Parathyroid adenoma (tissue), 2 donors: ENCODE measurements around the gene AP3B2.

Experiments
- H2AFZ ChIP-seq: fragments of 300-600 bp; sonication (generic); one replicate; pipeline ENCODE4 v1.7.0; 2017; ENCODE audit warnings: antibody characterized with exemption, mild to moderate bottlenecking
- H3K27ac ChIP-seq: fragments of 300-600 bp; sonication (generic); one replicate; pipeline ENCODE4 v1.7.0; 2017
- H3K27me3 ChIP-seq: fragments of 300-600 bp; sonication (generic); one replicate; pipeline ENCODE4 v1.7.0; 2017; ENCODE audit warnings: low read length; ENCODE audit not compliant: control insufficient read depth, insufficient read depth
- H3K36me3 ChIP-seq: fragments of 300-600 bp; sonication (generic); one replicate; pipeline ENCODE4 v1.7.0; 2017; ENCODE audit warnings: low read length; ENCODE audit not compliant: control insufficient read depth, insufficient read depth
- H3K4me1 ChIP-seq: fragments of 300-600 bp; sonication (generic); one replicate; pipeline ENCODE4 v1.7.0; 2017; ENCODE audit warnings: control low read depth
- H3K4me2 ChIP-seq: fragments of 300-600 bp; sonication (generic); one replicate; pipeline ENCODE4 v1.7.0; 2017; ENCODE audit warnings: low read length
- H3K4me3 ChIP-seq: fragments of 300-600 bp; sonication (generic); one replicate; pipeline ENCODE4 v1.7.0; 2017; ENCODE audit warnings: low read depth, low read length
- H3K79me2 ChIP-seq: fragments of 300-600 bp; sonication (generic); one replicate; pipeline ENCODE4 v1.7.0; 2017; ENCODE audit warnings: control low read depth
- H3K9ac ChIP-seq: fragments of 300-600 bp; sonication (generic); one replicate; pipeline ENCODE4 v1.7.0; 2017; ENCODE audit warnings: mild to moderate bottlenecking
- H3K9me3 ChIP-seq: fragments of 300-600 bp; sonication (generic); one replicate; pipeline ENCODE4 v1.7.0; 2017; ENCODE audit warnings: low read length; ENCODE audit not compliant: control insufficient read depth
- TF ChIP-seq, protein P1 (sequence below): fragments of 300-600 bp; sonication (generic); IDR thresholded peaks from one replicate; pipeline ENCODE4 v1.7.0; 2017; ENCODE audit warnings: antibody characterized with exemption, mild to moderate bottlenecking
- donor health status: primary hyperparathyroidism.

Gene AP3B2

DNA sequence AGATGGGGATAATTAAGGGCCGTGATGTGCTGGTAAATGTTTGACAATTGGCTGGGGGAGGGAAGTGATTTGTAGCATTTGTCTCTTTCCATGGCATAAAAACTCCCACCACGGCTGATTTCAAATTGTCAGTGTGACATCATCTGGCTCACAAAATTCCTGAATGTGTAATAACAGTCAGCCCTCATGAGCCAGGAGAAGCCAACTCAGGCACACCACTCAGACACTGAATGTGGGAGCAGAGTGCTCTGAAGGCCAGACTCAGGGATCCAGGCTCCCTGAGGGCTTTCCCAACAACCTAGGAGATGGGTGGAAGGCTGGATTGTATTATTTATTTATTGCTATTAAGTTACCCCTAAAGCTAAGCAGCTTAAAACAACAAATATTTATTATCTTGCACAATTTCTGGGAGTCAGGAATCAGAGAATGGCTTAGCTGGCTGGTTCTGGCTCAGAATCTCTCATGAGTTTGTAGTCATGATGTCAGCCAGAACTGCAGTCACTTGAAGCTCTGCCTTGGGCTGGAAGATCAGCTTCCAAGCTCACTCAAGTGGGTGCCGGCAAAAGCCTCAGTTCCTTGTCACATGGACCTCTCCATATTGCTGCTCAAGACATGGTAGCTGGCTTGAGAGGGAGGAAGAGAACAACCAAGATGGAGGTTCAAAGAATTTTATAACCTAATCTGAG lies 56.0 kb downstream of the AP3B2 start:
- Histone ChIP-seq H3K9ac (no peak overlapping the region), H3K36me3 (no peaks in the 10 kb centered on the region), H3K79me2 (no peaks in the 10 kb centered on the region), H3K27ac (peak overlapping the region; percentile 61), H2AFZ (no peak overlapping the region), H3K9me3 (no peaks in the 10 kb centered on the region), H3K4me3 (no peak overlapping the region), H3K4me2 (no peak overlapping the region), H3K4me1 (peaks cover 9% of the 10 kb centered on the region), H3K27me3 (no peaks in the 10 kb centered on the region)
- TF ChIP-seq, protein P1, sequence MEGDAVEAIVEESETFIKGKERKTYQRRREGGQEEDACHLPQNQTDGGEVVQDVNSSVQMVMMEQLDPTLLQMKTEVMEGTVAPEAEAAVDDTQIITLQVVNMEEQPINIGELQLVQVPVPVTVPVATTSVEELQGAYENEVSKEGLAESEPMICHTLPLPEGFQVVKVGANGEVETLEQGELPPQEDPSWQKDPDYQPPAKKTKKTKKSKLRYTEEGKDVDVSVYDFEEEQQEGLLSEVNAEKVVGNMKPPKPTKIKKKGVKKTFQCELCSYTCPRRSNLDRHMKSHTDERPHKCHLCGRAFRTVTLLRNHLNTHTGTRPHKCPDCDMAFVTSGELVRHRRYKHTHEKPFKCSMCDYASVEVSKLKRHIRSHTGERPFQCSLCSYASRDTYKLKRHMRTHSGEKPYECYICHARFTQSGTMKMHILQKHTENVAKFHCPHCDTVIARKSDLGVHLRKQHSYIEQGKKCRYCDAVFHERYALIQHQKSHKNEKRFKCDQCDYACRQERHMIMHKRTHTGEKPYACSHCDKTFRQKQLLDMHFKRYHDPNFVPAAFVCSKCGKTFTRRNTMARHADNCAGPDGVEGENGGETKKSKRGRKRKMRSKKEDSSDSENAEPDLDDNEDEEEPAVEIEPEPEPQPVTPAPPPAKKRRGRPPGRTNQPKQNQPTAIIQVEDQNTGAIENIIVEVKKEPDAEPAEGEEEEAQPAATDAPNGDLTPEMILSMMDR, result no peak

DNA sequence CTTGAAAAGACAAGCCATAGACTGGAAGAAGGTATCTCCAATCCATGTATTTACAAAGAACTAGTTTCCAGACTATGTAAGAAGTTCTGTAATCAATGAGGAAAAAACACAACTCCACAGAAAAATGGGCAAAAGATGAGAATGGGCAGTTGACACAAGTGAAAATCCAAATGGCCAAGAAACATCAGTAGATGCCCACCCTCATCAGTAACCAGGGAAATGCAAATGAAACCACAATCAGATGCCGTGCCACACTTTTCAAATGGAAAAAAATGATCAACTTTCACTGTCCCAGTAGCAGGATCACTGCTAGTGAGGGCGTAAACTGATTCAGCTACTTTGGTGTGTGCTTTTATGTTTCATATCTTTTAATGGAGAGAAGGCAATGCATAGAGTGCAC lies 58.0 kb downstream of the AP3B2 start:
- Histone ChIP-seq H3K9ac (no peak overlapping the region), H3K9me3 (no peaks in the 10 kb centered on the region), H3K4me2 (no peak overlapping the region), H3K27ac (no peak overlapping the region), H3K79me2 (no peaks in the 10 kb centered on the region), H3K4me3 (no peak overlapping the region), H2AFZ (no peak overlapping the region), H3K27me3 (no peaks in the 10 kb centered on the region), H3K4me1 (peaks cover 6% of the 10 kb centered on the region), H3K36me3 (no peaks in the 10 kb centered on the region)
- TF ChIP-seq, protein P1, result no peak

DNA sequence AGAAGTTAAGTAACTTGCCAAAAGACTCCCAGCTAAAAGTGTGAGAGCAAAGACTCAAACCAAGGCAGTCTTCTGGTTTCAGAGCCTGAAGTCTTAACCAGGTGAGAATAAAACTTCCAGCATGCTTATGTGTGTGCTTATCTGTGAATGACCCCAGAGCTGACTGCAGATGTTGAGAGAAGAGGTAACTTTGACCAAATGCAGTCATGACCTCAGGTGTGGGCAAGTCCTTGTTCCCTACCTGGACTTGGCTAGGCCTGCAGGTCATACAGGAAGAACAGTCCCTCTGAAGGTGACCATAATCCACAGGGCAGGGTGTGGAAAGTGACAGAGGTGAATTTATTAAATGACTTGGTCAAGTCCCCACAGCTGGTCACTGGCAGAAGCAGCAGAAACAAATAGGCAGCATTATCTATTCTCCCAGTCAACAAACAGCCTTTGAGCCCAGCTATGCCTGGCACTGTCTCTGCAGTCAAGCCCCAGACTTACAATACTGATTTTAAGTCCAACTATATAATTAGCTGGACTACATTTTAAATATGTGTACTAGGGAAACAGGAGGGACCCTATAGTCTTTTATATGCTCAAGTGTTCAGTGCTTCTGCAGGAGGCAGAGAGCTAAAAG lies 59.5 kb downstream of the AP3B2 start:
- Histone ChIP-seq H3K79me2 (no peaks in the 10 kb centered on the region), H3K27ac (peak overlapping the region; percentile 85), H3K27me3 (no peaks in the 10 kb centered on the region), H3K9ac (no peak overlapping the region), H3K36me3 (no peaks in the 10 kb centered on the region), H2AFZ (no peak overlapping the region), H3K4me3 (no peak overlapping the region), H3K4me2 (no peak overlapping the region), H3K9me3 (no peaks in the 10 kb centered on the region), H3K4me1 (peaks cover 6% of the 10 kb centered on the region)
- TF ChIP-seq, protein P1, result no peak

DNA sequence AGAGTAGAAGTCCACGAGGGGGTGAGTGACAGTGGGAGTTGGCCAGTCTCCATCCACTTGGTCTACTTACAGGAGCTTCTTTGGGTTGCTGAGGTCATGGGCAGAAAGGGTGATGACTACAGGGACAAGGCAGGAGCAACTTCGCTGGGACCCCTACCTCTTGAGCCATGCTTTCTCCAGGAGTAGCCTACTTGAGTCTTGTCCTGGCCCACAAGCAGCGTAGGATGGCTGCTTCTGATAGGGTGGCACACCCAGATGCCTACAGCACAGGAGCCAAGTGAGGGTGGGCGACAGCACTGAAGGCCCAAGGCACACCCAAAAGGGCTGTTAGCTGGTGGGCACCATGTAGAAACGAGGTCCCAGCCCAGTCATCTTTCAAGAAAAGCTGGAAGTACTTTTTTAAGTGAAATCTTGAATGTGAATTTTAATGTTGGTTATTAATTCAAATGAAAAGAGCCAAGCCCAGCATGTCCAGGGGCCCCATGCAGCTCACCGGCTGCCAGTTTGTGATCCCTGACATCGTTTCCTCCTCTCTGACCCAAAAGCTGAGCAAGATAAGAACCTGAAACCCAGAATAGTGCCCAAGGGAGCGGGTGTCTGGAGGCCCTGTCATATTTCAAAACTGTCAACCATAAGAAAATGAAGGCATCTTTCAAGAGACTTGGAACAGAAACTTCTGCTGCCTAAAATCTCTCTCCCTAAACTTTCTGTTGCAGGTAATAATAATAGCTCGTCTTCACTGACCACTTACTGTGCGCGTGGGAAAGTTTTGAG lies 60.3 kb downstream of the AP3B2 start:
- peak overlapping the region; percentile 85 for H3K27ac ChIP-seq
- peaks cover 5% of the 10 kb centered on the region for H3K4me1 ChIP-seq
- TF ChIP-seq, protein P1, result no peak
- H3K9me3 ChIP-seq, result no peaks in the 10 kb centered on the region
- no peaks in the 10 kb centered on the region for H3K79me2 ChIP-seq
- no peak overlapping the region for H3K4me2 ChIP-seq
- H3K36me3 ChIP-seq, result no peaks in the 10 kb centered on the region
- no peak overlapping the region for H3K4me3 ChIP-seq
- no peak overlapping the region for H3K9ac ChIP-seq
- no peaks in the 10 kb centered on the region for H3K27me3 ChIP-seq
- no peak overlapping the region for H2AFZ ChIP-seq
